Sigmoid colon (tissue), 4 donors: ENCODE measurements around the gene PCDHGA1.

Source experiments
- CTCF ChIP-seq, 4 experiments: fragments of 450-650 bp in 3 of 4; fragments of 200-600 bp in 1 of 4; IDR thresholded peaks; one replicate each; pipeline ENCODE4 v1.5.1; 2016 to 2019; ENCODE audit warnings: antibody characterized with exemption in 4 of 4, mild to moderate bottlenecking in 3 of 4, moderate library complexity in 2 of 4
- EP300 ChIP-seq, 4 donors: sonication (generic); formaldehyde crosslinking; IDR thresholded peaks; one replicate each; pipeline ENCODE4 v1.6.1; 2017; ENCODE audit warnings: antibody characterized with exemption in 4 of 4
- POLR2A ChIP-seq, 2 donors: fragments of 450-650 bp; IDR thresholded peaks; one replicate each; pipeline ENCODE4 v1.6.1; 2016; ENCODE audit warnings: antibody characterized with exemption in 2 of 2, mild to moderate bottlenecking in 2 of 2, moderate library complexity in 2 of 2

DNA sequence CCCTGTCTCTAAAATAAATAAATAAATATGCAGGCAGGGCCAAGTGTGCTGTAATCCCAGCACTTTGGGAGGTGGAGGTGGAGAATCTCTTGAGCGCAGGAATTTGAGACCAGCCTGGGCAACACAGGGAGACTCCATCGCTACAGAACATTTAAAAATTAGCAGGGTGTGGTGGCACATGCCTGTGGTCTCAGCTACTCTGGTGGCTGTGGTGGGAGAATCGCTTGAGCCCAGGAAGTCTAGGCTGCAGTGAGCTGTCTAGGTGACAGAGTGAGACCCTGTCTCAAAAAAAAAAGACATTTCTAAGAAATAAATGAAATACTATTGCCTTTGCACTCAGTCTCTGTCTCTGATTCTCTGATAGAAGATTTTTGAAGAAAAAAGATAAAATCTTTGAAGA, 81.3 kb downstream of the PCDHGA1 start:
- TF ChIP-seq CTCF (IDR thresholded peaks at IDR 0.05) (no peak), POLR2A (IDR thresholded peaks at IDR 0.05) (no peak), EP300 (IDR thresholded peaks at IDR 0.05) (no peak)
